HG03039 (cell line): Measurements from ENCODE around the gene CDKL5.

Source experiments
- ATAC-seq: cut with Tn5 transposase; IDR thresholded peaks from one replicate; pipeline ENCODE4 v1.9.1; 2021; ENCODE audit warnings: mild to moderate bottlenecking, moderate library complexity; ENCODE audit not compliant: unreplicated experiment

The CDKL5 gene

DNA sequence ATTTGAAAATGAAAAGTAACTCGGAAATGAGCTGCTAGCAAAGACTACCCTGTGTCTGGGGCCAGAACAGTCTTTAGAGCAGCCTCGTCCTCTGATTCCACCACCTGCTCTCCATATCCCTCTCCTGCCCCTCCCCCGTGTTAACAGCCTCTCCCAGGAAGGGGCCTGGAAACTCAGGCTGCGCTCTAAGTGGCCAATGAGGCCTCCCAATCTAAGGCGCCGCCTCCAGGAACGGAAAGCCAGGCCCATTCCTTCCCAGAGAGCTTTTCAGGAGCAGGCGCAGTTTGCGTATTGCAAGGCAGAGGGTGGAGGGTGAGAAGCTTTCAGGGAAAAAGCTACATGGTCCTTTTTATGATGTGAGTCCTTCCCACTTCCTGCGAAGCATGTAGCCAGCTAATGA, 215.3 kb downstream of the CDKL5 start:
- no peak for ATAC-seq

DNA sequence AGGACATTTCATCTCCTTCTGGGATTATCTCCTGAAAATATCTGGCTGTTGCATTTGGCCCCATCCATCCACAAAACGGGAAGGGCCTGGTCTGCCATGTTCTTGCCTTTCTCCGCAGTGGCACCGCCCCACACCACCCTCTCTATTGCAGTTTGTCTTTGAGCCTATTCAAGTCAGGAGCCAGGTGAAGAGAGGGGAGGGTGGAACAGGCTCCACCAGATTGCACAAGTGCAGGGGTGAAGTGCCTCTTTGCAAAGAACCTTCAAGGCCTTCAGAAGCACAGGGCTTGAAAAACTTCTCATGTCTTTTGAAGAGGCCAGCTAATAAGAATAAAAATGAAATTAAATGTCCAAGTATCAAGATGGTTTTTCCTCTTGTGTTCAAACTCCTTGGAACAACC, 217.8 kb downstream of the CDKL5 start:
- ATAC-seq = no peak

DNA sequence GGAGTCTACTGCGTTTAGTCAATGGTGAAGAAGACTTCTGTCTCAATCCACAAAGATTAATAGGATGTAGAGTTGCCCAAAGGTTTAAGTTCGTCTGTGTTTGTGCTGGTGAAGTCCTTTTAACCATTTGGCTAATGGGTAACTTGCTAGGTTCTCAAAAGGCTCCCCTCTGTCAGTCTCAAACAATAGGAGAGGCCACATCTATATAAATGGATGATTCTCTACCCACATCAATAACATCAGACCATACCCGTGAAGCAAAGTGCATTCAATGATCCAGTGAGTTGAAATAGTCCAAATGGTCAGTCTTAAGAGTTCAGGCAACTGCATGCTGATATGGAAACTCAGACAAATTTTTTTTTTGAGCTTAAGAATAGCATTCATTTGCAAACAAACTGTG, 218.4 kb downstream of the CDKL5 start:
- no peak for ATAC-seq

DNA sequence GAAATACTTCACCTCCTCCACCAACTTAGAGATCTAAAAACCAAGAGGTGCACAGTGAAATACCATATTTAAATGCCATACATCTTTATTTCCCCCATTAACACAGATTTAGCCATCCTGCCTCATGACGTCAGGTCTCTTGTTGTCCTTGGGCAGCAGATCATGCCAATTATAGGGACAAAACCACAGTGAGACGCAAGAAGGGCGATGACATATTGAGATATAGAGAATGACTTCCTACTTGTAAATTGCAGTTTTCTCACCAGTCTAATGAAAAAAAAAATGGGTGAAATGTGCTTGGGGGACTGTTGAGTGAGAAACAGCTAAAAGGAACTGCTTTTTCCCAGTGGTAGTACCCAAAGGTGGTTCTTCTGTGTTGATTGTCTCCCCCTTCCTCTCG, 222.2 kb downstream of the CDKL5 start:
- no peak for ATAC-seq

DNA sequence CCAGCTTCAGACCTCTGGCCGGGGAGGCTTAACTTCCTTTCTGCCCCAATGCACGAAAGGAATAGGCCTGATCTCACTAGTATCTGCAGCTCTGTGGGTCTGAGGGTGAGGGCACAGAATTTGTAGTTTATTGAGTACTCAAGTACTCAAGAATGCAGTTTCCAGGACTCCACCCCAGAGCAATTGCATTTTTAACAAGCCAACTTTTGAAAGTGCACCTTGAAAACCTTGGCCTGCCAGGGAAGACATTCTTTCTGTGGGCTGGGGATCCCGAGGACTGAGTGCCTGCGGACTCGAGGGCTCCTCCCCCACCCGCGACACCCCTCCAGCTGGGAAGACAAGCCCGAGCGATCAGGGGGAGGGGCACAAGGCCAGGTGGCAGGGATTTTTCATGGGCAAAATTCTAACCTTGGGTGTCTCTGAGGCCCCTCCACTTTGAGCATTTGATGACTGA, 224.1 kb downstream of the CDKL5 start:
- ATAC-seq = no peak

DNA sequence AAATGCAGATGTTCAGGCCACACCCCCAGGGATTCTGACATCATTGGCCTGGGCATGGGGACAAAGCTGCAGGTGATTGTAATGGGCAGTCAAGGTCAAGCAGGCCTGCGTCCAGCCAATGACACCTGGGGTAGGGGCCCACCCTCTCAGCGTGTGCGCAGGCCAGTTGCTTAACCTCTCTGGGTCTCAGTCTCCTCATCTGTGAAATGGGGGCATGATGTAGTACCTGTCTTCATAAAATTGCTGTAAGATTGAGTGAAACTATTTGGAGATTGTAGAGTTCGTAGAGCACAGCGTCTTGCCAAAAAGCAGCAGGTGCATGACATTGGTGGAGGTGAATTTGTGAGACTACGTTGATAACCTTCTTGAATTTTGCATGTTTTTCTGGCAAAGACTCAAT, 225.3 kb downstream of the CDKL5 start:
- no peak for ATAC-seq

DNA sequence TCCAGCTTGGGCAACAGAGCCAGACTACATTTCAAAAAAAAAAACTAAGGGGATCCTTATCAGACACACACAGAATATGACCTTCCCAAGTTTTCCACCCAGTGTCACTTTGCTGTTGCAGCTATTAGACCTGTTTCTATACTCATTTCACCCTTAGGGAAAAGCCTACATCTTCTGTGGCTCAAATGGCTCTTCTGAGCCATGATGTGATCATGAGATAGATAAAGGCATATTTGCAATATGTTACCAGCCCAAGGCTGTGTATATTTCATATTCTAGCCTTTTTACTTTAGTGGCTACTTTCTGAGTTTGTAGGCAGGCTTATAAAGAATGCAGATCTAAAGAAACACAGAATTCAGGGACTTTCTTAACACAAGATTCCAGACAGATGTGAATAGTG, 227.2 kb downstream of the CDKL5 start:
- ATAC-seq = no peak

DNA sequence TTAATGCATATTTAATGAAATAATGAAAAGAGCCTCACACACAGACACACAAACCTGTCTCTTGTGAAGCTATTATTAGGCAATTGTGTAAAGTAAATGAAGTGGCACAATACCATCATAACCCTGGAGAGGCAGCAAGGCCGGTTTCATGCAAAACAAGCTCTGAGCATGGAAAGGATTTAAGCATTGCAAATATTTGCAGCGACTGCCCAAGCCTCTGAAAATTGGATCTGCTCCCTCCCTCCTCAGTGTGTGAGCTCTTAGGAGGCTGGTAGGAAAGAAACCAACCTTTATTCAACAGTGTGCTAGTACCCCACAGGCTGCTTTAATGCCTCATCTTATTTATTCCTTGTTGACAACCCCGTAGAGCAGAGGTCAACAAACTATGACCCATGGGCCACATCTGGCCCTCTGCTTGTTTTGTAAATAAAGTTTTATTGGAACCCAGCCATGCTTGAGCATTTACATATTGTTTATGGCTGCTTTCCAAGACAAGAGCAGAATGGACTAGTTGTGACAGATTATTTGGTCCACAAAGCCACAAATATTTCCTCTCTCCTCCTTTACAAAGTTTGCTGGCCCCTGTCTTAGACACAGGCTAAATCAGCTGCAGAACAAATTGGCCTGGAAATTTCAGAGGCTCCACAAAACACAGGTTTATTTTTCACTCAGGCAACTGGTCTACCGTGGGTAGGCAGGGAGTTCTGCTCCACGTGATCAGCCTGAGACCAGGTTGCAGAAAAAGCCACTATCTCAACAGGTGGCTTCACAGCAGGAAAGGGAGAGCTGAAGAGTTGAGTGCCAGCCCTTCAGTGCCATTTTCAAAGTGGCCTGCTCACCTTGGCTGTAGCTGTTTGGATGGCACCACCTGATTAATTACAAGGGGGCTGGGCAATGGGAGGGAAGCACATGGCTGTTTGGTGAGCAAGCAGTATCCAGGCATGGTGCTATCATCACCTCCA, 229.7 kb downstream of the CDKL5 start:
- no peak for ATAC-seq

DNA sequence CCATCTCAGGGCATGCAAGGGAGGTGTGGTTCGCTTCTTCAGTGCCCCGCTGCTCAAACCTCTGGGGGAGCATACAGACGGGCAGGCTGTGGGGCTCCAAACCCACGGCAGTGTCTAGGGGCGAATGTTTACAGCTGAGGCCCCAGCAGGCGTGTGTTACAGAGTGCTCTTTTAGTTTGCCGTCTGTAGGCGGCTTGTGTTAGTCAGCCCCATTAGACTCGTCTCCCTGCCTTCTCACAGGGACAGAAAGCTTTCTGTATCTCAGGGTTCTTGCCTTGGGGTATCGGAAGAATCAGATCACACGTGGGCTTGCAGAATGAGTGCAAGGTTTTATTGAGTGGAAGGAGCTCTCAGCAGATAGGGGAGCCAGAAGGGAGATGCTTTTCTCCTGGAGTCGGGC, 235.9 kb downstream of the CDKL5 start:
- ATAC-seq = no peak

DNA sequence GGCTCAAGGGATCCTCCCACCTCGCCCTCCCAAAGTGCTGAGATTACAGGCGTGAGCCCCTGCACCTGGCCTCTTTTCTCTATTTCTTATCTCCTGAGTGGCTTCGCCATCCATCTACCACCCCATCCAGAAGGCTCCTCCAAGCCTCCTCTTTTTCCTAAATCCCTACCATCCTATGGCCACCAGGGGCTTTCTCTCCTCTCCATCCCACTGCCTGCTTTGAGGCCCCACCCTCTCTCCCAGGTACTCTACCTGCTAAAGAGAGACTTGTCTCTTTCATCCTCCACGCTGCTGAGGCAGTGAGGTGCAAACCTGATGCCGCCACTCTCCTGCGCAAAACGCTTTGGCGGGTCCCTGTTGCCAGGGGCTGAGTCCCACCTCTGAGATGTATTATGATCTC, 239.5 kb downstream of the CDKL5 start:
- no peak for ATAC-seq

DNA sequence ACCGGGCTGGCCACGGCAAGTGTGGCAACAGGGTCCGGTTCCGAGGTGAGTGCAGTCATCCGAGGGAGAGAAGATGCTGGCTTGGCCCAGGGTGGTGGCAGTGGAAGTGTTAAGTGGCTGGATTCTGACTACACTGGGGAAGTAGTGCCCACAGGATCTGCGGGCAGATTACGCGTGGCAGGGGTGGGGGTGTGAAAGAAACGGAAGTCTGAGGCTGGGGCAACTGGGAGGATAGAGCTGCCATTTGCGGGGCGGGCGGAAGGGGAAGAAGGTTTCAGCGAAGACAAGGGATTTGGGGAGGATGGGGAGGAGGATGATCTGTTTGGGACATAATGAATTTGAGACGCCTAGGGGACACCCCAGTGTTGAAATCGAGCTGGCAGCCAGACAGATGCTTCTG, 241.2 kb downstream of the CDKL5 start:
- ATAC-seq = no peak

DNA sequence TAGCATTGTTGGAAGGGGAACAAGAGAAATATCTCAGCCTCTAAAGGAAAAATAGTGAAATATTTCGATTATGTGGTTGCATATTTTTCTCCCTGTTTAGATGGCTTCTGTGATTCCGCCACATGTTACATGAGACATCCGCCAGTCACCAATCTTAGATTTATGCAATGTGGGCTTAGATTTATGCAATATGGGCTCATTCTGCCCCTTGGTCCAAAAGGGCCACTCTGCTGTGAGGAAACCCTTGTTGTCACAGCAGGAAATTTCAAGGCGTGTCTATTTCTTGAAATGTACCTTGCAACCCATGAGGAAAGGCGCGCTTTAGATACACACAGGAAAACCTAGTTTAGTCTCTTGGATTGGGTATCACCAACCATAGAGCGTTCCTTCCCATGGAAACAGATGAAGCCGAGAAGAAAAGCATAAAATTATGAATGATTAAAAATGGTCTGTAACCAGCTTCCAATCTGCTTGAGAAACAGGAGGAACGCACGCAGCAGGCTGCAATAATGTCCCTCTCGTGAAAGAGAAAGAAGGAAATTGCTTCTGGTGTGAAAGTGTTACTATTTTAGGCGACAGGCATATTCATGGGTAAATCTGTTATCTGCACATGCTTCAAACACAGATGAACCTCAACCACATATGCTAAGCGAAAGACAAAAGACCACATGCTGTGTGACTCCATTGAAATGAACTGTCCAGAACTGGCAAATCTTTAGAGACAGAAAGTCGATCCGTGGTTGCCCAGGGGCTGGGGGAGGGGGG, 242.8 kb downstream of the CDKL5 start:
- no peak for ATAC-seq

DNA sequence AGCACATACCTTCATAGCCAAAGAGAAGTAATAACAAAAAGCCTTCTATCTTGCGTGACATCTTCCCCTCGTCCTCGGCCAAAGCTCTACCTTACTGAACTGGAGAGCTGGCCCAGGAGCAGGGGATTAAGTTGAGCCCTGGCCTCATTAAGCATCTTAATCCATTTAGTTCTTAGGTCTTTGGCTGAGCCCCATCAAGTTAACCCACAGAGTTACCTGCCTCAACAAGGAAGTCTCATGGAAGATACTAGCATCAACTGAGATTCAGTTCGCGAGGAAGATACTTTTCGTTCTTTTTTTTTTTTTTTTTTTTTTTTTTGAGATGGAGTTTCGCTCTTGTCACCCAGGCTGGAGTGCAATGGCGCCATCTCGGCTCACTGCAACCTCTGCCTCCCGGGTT, 246.6 kb downstream of the CDKL5 start, which contains the start of gene RS1:
TSS of gene RS1 (minus strand) at position 101 of the 400 bp plus-strand sequence. CDS start at position 61, 40 bp downstream.
- no peak for ATAC-seq

DNA sequence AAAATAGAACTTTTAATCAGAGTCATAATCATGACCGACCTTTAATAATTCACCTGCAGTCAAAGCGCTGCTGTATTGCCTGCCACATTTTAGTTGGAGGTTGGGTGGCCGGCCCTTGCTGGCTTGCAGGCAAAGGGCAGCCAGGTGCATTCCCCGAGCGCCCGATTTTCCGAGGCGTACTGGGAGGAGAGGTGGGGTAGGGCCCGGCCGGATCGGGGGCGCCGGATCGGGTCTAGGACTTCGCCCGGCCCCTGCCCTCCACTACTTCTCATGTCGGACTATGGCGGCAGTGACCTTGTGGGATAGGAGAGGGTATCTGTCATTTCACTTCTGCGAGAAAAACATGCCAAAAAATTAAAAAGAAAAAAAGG, 249.0 kb downstream of the CDKL5 start:
- peak; percentile 17 for ATAC-seq

DNA sequence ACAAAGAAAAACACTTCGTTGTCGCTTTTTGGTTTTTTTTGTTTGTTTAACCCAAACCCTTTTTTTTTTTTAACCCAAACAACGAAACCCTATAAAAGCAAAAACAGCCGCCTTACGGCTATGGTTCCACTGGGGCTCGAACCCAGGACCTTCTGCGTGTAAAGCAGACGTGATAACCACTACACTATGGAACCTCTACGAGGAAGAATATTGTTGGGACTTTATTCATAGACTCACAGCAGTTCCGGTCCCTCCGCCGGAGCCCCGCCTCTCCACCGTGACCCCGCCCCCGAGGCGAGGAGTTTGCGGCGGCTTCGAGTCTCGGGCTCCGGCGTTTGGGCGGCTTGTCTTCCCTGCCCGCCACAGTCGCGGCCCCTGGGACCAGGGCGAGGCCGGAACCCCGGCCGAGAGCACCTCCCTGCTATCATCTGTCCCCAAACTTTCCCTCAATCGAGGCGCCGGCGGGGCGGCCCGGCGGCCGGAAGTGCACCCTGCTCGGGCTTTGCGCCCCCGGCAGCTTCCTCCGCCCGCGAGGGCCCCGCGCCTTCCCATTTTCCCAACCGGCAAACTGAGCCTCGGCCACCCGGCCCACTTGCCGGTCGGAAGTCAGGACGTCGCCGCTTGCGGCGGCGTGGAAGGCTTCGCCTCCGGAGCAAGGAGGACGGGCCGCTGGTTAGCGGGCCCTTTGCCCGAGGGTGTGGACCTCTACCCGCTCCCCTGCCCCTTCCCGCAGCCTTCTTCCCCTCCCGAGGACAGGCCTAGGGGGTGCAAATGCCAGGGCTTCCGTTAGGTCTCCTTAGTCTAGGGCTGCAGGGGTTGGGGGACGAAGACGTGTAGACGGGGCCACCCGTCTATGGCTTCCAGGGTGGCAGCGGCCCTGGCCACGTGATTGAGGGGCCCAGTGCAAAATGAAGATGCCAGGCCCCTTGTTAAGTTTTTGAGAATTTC, 249.7 kb downstream of the CDKL5 start:
- peak; percentile 75 for ATAC-seq

DNA sequence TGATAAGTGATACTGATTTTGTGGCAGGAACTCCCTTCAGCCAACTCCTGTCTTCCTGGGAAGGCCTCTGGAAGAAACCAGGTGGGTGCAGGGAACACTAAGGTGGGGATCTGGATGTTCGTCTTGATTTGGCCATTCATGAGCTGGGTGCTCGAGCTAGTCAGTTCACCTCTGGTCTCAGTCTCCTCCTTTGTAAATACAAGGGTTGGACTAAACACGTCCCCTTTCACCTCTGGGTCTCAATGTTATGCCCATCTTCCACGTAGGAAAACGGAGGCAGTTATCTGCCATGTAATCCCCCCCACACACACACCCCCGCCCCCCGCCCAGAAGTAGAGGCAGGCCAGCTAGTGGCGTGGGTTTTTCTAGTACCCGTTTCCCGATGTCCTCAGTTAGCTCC, 250.6 kb downstream of the CDKL5 start:
- ATAC-seq = no peak

DNA sequence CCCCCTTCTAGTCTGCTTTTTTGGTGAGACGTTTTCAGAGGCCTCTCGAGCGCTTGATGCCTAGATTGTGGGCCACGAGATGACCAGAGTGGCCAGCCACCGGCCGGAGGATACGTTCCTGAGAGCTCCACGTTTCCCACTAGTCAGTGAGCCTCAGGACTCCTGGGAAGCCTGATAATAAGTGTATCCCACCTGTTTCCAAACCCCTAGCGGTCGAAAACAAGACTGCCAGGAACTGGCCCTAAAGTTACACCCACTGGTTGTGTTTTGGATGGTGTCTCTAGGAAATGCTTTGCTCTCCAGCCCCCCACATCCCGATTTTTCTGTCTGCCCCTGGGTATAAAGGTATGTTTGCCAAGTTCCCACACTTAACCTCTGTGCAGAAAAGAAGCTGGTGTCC, 251.1 kb downstream of the CDKL5 start:
- no peak for ATAC-seq

DNA sequence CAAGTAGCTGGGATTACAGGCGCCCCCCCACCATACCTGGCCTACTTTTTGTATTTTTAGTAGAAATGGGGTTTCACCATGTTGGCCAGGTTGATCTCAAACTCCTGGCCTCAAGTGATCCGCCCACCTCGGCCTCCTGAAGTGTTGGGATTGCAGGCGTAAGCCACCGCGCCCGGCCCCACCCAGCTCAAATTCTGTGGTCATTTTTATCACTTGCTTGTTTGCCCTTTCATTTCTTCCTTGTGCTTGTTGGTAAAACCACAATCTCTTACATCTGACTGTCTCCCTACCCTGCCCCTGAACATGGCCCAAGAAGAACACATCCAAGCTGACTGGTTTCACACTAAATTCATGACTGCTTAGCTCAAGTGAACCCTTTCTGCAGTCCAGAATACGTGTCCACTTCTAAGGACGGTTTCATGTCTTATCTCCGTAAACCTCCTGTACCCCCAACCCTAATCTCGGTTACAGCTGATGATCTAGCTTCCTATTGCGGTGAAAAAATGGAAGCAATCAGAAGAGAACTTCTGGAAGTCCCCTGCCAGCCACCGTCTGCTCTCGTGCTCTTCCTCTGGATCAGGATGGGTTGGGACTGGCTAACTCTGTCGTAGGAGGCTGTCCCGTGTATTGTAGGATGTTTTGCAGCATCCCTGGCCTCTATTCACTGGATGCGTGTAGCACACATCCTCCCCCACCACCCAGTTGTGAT, 251.9 kb downstream of the CDKL5 start:
- ATAC-seq = no peak

DNA sequence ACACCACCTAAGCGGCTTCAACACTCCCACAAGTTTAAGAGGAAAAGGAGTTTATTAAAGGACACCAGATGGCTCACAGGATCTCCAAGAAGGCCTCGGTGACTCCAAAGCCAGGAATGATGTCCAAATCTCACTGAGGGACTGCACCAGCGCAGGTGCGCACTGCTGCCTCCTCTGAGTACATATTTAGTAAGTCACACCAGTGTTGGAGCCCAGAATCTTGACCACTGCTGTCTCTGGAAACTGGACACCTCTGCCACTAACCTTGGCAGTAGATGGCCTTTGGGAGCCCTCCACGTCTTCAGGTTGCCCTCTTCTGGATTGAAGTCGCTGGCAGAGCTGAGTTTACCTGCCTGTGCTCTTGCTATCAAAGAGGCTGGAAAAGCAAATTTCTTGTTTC, 256.6 kb downstream of the CDKL5 start:
- ATAC-seq = no peak

DNA sequence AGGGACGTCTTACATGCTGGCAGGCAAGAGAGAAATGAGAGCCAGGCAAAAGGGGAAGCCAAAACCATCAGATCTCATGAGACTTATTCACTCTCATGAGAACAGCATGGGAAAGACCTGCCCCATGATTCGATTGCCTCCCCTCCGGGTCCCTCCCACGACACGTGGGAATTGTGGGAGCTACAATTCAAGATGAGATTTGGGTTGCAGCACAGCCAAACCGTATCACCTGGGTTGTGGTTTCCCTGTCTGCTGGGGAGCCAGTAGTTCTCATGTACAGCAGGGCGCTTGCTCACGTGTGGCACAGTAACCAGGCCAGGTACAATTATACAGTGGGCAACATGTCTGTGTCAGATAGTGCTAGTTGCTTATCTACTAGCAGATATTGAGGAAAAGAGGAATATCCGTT, 257.6 kb downstream of the CDKL5 start:
- ATAC-seq = no peak
